GM12873 (cell line): ENCODE measurements around the gene TOX2.

Source experiments
- TF ChIP-seq, protein P1 (sequence below): IDR thresholded peaks from 2 replicates; pipeline ENCODE4 v1.5.1; 2012; ENCODE audit warnings: low read depth, mild to moderate bottlenecking, moderate library complexity, low read length, control low read depth; ENCODE audit not compliant: insufficient read depth; ENCODE audit errors: missing control alignments

The TOX2 gene

DNA sequence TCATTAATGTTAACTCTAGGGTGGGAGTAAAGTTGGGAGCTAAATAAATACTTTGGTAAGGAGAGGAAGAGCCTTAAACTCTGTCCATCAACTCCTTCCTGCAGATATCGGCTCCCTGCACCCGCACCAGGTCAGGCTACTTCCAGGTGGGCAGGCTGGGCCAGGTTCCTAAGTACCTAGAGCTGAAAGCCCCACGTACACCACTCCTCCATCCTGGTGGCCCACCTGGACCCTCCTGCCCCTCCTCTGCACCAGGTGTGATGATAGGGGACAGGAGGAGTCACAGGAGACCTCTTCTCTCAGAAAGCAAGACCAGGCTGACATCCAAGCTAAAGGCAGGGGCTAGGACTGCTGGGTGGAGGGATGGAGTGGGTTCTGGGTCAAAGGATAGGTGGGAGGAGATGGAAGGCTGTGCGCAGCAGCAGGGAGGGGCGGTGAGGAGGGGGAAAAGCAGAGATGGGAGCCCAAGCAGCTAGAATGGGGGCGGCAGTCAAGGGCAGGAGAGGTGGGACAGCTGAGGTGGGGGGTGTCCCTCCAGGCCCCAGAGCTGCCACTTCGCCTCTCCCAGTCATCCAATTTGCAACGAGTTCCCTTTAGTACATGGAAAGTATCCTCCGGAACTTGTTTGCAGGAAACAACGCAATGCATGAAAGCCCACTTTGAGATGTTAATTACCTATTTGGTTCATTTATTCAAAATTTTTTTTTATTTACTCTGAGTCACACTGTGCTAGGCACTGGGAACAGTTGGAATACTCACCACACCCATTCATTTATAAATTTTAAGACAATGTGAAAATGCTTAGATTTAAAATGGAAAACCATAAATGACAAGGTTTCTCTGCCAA is 15.2 kb upstream of the TOX2 start:
- TF ChIP-seq, protein P1, sequence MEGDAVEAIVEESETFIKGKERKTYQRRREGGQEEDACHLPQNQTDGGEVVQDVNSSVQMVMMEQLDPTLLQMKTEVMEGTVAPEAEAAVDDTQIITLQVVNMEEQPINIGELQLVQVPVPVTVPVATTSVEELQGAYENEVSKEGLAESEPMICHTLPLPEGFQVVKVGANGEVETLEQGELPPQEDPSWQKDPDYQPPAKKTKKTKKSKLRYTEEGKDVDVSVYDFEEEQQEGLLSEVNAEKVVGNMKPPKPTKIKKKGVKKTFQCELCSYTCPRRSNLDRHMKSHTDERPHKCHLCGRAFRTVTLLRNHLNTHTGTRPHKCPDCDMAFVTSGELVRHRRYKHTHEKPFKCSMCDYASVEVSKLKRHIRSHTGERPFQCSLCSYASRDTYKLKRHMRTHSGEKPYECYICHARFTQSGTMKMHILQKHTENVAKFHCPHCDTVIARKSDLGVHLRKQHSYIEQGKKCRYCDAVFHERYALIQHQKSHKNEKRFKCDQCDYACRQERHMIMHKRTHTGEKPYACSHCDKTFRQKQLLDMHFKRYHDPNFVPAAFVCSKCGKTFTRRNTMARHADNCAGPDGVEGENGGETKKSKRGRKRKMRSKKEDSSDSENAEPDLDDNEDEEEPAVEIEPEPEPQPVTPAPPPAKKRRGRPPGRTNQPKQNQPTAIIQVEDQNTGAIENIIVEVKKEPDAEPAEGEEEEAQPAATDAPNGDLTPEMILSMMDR = no peak

DNA sequence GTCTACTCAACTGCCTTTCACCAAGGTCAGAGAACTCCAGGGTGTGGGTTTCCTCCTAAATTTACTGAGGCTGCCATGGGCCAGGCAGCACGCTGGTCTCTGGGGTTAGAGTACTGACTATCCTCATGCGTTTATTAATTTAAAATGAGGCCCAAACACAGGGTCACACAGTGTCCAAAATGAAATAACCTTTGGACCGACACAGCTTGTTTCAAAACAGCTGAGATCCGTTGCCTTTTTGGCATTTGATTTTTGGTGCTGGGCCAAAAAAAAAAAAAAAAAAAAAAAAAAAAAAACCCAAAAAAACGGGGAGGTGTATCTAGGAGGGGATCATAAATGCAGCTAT is 14.6 kb upstream of the TOX2 start:
- TF ChIP-seq, protein P1 = no peak

DNA sequence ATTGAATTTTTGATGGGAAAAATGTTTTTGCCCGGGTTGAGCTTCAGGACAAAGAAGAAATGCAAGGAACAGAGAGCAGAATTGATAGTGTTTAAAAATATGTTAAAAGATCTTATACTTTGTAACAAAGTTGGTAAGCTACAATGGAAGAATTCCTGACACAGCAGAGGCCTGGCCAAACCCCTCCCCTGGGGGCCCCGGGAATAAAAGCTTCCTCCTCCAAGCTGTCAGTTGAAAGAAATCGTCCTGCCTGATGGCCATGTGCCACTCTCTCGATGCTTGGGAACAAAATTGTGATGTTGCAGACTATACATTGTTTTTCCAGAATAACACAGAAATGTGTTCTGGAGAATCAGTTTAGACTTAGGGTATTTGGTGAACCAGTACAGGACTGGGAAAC is 14.2 kb upstream of the TOX2 start:
- TF ChIP-seq, protein P1 = no peak

DNA sequence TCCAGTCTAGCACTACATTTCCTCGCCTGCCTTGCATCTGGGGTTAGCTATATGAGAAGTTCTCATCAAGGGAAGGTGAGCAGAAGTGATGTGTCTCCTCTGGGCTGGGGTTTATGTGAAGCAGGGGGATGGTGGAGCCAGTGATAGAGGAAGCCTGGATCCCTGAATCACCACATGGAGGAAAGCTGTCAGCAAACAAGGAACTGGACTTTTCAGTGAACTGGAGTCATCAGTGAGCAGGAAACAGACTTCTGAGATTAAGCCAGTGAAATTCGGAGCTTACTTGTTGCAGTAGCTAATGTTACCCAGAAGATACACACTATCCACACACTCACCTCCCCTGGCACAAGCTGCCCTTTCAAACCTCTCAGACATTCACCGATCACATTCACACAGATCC is 13.4 kb upstream of the TOX2 start:
- TF ChIP-seq, protein P1 = no peak

DNA sequence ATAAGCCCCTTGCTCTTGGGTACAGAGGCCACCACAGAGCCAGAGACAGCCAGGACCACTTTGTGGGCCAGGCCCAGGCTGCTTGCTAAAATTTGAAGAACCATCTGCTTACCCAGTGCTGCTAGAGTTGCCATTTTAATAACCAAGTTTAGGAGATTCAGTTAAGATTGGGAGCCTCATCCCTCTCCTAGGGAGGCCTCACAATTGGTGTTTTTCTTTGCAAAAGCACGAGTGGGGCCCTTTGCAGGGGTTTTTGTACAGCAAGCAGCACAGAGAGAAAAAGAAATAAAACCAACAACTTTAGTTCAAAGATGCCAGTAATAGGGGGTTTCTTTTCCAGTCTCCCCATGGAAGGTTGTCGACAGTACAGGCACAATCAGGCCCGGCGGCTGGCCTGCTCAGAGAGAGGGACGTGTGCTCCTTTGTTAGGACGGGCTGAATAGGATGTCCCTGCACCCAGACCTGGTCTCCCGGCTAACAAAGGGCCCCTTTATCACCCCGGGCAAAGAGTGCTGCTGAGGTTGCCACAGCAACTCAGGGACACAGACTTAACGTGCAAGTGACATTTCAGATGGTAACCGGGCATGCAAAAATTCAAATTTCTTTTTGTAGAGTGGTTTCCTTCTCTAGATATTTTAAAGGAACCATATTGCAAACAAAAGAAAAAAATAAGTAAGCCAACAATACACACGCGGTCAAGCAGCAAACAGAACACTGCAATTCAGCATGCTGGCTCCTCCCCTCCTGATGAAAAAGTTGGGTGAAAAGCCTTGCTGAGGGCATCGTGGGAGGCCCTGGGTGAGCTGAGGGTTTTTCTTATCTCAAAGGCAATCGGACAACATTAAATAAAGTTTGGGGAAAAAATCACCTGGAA is 10.5 kb upstream of the TOX2 start:
- TF ChIP-seq, protein P1 = no peak

DNA sequence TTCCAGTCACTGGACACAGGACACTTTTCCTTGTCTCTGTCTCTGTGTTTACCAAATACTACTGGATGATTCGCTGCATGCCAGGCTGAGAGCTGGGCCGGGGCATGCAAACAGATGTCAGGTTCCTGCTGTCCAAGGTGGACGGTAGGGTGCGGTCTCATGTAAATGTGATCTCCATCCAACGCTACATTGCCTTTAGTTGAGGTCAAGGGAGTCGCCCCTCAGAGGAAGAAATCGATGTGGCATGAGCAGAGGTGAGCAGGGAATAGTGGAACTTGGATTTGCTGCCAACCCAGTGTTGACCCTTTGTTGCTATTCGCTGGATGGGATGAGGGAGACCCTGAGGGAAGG is 9.8 kb upstream of the TOX2 start:
- TF ChIP-seq, protein P1 = no peak

DNA sequence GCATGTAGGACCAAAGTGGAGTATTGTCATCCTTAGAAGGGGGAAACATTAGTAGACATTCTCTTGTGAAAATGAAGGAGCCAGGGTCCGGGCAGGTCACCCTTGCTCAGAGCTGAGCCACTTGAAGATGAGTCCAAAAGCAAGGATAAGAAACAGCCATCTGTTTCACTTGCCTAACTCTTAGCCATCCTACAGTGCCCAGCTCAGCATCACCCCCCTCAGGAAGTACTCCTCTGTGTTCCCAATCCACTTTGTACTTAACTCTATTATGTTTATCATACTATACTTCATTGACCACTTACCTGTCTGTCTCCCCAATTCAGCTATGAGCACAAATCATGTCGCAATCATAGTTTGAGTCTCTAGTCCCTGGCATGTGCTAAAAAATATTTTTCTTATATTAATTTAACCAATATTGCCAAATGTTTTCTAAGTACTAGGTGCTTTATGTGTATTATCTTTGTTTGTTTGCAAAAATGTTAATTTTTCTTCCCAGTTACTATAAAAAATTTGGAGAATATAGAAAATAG is 8.1 kb upstream of the TOX2 start:
- TF ChIP-seq, protein P1 = no peak
